OCI-LY1 (cell line): Measurements from ENCODE around the gene PGC.

Experiments
- H2AFZ ChIP-seq: fragments of 200-600 bp; sonication (generic), shearing (Covaris generic); 2 replicates; pipeline ENCODE4 v1.6.0; 2014; ENCODE audit warnings: antibody characterized with exemption, mild to moderate bottlenecking, low read length
- H3F3A ChIP-seq: fragments of 200-600 bp; sonication (generic), shearing (Covaris generic); 2 replicates; pipeline ENCODE4 v1.6.0; 2014; ENCODE audit warnings: mild to moderate bottlenecking, antibody characterized with exemption, low read length, moderate library complexity; ENCODE audit not compliant: insufficient read depth
- H3K27ac ChIP-seq: fragments of 200-600 bp; sonication (generic); 2 replicates; pipeline ENCODE4 v1.5.1; 2014; ENCODE audit warnings: low read length, mixed run types, mild to moderate bottlenecking, low read depth; ENCODE audit not compliant: poor library complexity, severe bottlenecking
- H3K27me3 ChIP-seq: fragments of 200-600 bp; sonication (generic); 2 replicates; pipeline ENCODE4 v1.6.0; 2014; ENCODE audit warnings: antibody characterized with exemption, mild to moderate bottlenecking, low read length, moderate library complexity; ENCODE audit not compliant: insufficient read depth
- H3K36me3 ChIP-seq: fragments of 200-600 bp; sonication (generic); 2 replicates; pipeline ENCODE4 v1.6.1; 2014; ENCODE audit warnings: mild to moderate bottlenecking, antibody characterized with exemption, low read length, moderate library complexity, mixed read lengths; ENCODE audit not compliant: insufficient read depth
- H3K4me1 ChIP-seq: fragments of 200-600 bp; sonication (generic); 2 replicates; pipeline ENCODE4 v1.5.1; 2014; ENCODE audit warnings: mild to moderate bottlenecking, low read length, moderate library complexity; ENCODE audit not compliant: insufficient read depth, severe bottlenecking
- H3K4me2 ChIP-seq: fragments of 200-600 bp; sonication (generic), shearing (Covaris generic); 2 replicates; pipeline ENCODE4 v1.6.1; 2014; ENCODE audit warnings: low read length
- H3K4me3 ChIP-seq: fragments of 200-600 bp; sonication (generic); 2 replicates; pipeline ENCODE4 v1.5.1; 2014; ENCODE audit warnings: low read length, low read depth, mild to moderate bottlenecking, mixed read lengths; ENCODE audit not compliant: poor library complexity, severe bottlenecking
- H3K79me2 ChIP-seq: fragments of 200-600 bp; shearing (Covaris generic); 2 replicates; pipeline ENCODE4 v1.6.1; 2016; ENCODE audit warnings: mixed run types, low read length, mixed read lengths; ENCODE audit not compliant: insufficient read depth
- H3K9ac ChIP-seq: fragments of 200-600 bp; sonication (generic), shearing (Covaris generic); 2 replicates; pipeline ENCODE4 v1.6.1; 2014; ENCODE audit warnings: mild to moderate bottlenecking, low read length, mixed read lengths
- H3K9me2 ChIP-seq: fragments of 200-600 bp; sonication (generic), shearing (Covaris generic); 2 replicates; pipeline ENCODE4 v1.6.1; 2014; ENCODE audit warnings: low read depth, mild to moderate bottlenecking, low read length, mixed read lengths
- H3K9me3 ChIP-seq: fragments of 200-600 bp; shearing (Covaris generic); 2 replicates; pipeline ENCODE4 v1.6.1; 2014; ENCODE audit warnings: low read length, mixed read lengths
- H4K20me1 ChIP-seq: fragments of 200-600 bp; sonication (generic), shearing (Covaris generic); 2 replicates; pipeline ENCODE4 v1.6.0; 2016; ENCODE audit warnings: mild to moderate bottlenecking, low read length; ENCODE audit not compliant: insufficient read depth
- CTCF ChIP-seq: fragments of 200-600 bp; sonication (generic), shearing (Covaris generic); IDR thresholded peaks from 2 replicates; pipeline ENCODE4 v1.5.1; 2017; ENCODE audit warnings: mild to moderate bottlenecking, antibody characterized with exemption, low read length, moderate library complexity, mixed read lengths
- EZH2 ChIP-seq: fragments of 200-600 bp; sonication (generic), shearing (Covaris generic); IDR thresholded peaks from 2 replicates; pipeline ENCODE4 v1.8.0; 2017; ENCODE audit warnings: borderline replicate concordance, mixed run types, mild to moderate bottlenecking, antibody characterized with exemption, low read length, moderate library complexity, mixed read lengths

Gene PGC

GRCh38 chr6:41775293-41775882 lies 28.2 kb upstream of the PGC start:
- no peak overlapping the region for H2AFZ ChIP-seq
- H3K9me3 ChIP-seq, result no peaks in the 10 kb centered on the region
- no peaks in the 10 kb centered on the region for H3K79me2 ChIP-seq
- TF ChIP-seq EZH2 (no peak), CTCF (no peak)
- no peak overlapping the region for H3K9ac ChIP-seq
- no peaks in the 10 kb centered on the region for H4K20me1 ChIP-seq
- H3K9me2 ChIP-seq, result no peaks in the 10 kb centered on the region
- H3K27ac ChIP-seq, result no peak overlapping the region
- no peak overlapping the region for H3K4me2 ChIP-seq
- H3K36me3 ChIP-seq, result peaks cover 19% of the 10 kb centered on the region; the same call in 1 of the 2 replicates
- H3K4me3 ChIP-seq, result no peak overlapping the region
- H3K4me1 ChIP-seq, result peaks cover 8% of the 10 kb centered on the region
- no peaks in the 10 kb centered on the region for H3K27me3 ChIP-seq
- H3F3A ChIP-seq, result no peaks in the 10 kb centered on the region

- H3K4me2 ChIP-seq, result no peak overlapping the region
- no peak overlapping the region for H3K9ac ChIP-seq
- no peak for TF ChIP-seq EZH2
- no peak for TF ChIP-seq CTCF
- H3K9me2 ChIP-seq, result no peaks in the 10 kb centered on the region
- no peak overlapping the region for H3K4me3 ChIP-seq
- H3K27ac ChIP-seq, result no peak overlapping the region
- H3K27me3 ChIP-seq, result no peaks in the 10 kb centered on the region
- H3K36me3 ChIP-seq, result peaks cover 19% of the 10 kb centered on the region; the same call in 1 of the 2 replicates
- H3K9me3 ChIP-seq, result no peaks in the 10 kb centered on the region
- no peaks in the 10 kb centered on the region for H3F3A ChIP-seq
- H3K79me2 ChIP-seq, result no peaks in the 10 kb centered on the region
- H3K4me1 ChIP-seq, result peaks cover 8% of the 10 kb centered on the region
- no peaks in the 10 kb centered on the region for H4K20me1 ChIP-seq
- no peak overlapping the region for H2AFZ ChIP-seq
Measured at GRCh38 chr6:41774841-41775240, 27.6 kb upstream of the PGC start.

GRCh38 chr6:41771058-41771983 lies 24.1 kb upstream of the PGC start:
- Histone ChIP-seq H3K79me2 (no peaks in the 10 kb centered on the region), H3K4me3 (no peak overlapping the region), H3K27me3 (no peaks in the 10 kb centered on the region), H3K9me2 (no peaks in the 10 kb centered on the region), H3K36me3 (peaks cover 19% of the 10 kb centered on the region; the same call in 1 of the 2 replicates), H3K9ac (no peak overlapping the region), H3F3A (no peaks in the 10 kb centered on the region), H2AFZ (no peak overlapping the region), H4K20me1 (no peaks in the 10 kb centered on the region), H3K4me1 (no peaks in the 10 kb centered on the region), H3K27ac (no peak overlapping the region), H3K4me2 (no peak overlapping the region), H3K9me3 (no peaks in the 10 kb centered on the region)
- TF ChIP-seq EZH2, result no peak
- TF ChIP-seq CTCF, result no peak
